Keratinocyte (primary cell): ENCODE measurements around the gene TAS2R39.

Experiments
- EZH2 ChIP-seq: IDR thresholded peaks from one replicate; pipeline ENCODE4 v1.6.1; 2012; ENCODE audit warnings: inconsistent platforms, mild to moderate bottlenecking, low read length, moderate library complexity
- TF ChIP-seq, protein P1 (sequence below), 3 experiments: IDR thresholded peaks in 1 of 3; conservative IDR thresholded peaks in 1 of 3; optimal IDR thresholded peaks in 1 of 3; 2 replicates in 2 of 3; 3 replicates in 1 of 3; pipeline versions ENCODE3 to v1.5.1; 2011; ENCODE audit warnings: low read length in 3 of 3, mild to moderate bottlenecking in 3 of 3, moderate library complexity in 2 of 3, control low read depth in 1 of 3, inconsistent platforms in 1 of 3; ENCODE audit not compliant: insufficient read depth in 2 of 3; ENCODE audit errors: extremely low read depth in 1 of 3

DNA sequence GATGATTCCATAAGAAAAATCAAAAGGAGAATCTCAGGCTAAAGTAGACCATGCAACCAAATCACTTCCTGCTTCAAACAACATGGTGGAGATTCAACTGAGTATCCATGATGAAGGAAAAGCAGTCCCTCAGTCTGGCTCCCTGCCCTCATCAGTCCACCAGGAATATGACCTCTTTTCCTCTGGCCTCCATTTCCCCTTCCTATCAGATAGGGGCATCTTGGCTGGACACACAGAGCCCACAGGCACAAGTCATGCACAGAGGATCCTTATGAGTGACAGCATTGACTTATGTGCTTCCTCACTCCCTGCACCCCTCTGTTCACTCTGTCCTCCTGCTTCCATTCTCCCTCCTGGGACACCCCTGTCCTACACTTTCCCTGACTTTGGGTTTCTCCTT, 34.6 kb upstream of the TAS2R39 start:
- TF ChIP-seq, protein P1, sequence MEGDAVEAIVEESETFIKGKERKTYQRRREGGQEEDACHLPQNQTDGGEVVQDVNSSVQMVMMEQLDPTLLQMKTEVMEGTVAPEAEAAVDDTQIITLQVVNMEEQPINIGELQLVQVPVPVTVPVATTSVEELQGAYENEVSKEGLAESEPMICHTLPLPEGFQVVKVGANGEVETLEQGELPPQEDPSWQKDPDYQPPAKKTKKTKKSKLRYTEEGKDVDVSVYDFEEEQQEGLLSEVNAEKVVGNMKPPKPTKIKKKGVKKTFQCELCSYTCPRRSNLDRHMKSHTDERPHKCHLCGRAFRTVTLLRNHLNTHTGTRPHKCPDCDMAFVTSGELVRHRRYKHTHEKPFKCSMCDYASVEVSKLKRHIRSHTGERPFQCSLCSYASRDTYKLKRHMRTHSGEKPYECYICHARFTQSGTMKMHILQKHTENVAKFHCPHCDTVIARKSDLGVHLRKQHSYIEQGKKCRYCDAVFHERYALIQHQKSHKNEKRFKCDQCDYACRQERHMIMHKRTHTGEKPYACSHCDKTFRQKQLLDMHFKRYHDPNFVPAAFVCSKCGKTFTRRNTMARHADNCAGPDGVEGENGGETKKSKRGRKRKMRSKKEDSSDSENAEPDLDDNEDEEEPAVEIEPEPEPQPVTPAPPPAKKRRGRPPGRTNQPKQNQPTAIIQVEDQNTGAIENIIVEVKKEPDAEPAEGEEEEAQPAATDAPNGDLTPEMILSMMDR (optimal IDR thresholded peaks at IDR 0.05 in 1 of 3, IDR thresholded peaks at IDR 0.05 in 1 of 3, conservative IDR thresholded peaks at IDR 0.05 in 1 of 3; ENCODE audit: extremely low read depth in 1 of 3, insufficient read depth in 2 of 3, low read length in 3 of 3), result no peak
- TF ChIP-seq EZH2, result no peak
